Colonic mucosa (tissue), 4 donors: ENCODE data around the gene SGPP1. TPM values are rescaled to one million over a fixed set of nuclear protein-coding genes. Genes with fewer than 3 reads are reported as not detected.

Source experiments
- DNase-seq: peaks from one replicate; pipeline ENCODE4 v3.0.0-alpha.2; 2020
- H3K27ac ChIP-seq: fragments of 200-600 bp; one replicate; pipeline ENCODE4 v1.8.0; 2021
- H3K27me3 ChIP-seq: fragments of 200-600 bp; one replicate; pipeline ENCODE4 v1.8.0; 2021
- H3K36me3 ChIP-seq: fragments of 200-600 bp; one replicate; pipeline ENCODE4 v1.8.0; 2021
- H3K4me1 ChIP-seq: fragments of 200-600 bp; one replicate; pipeline ENCODE4 v1.8.0; 2021; ENCODE audit warnings: mild to moderate bottlenecking
- H3K4me3 ChIP-seq: fragments of 200-600 bp; one replicate; pipeline ENCODE4 v1.8.0; 2021
- H3K9ac ChIP-seq, 2 donors: one replicate each; pipeline ENCODE4 v1.7.0; 2013; ENCODE audit warnings: control low read depth in 2 of 2, low read depth in 2 of 2, low read length in 2 of 2
- H3K9me3 ChIP-seq: fragments of 200-600 bp; one replicate; pipeline ENCODE4 v1.8.0; 2021
- intact Hi-C: fragments of 100-400 bp; cut with DNase I; formaldehyde crosslinking; loops from one replicate; pipeline ENCODE4 v1.14.1; 2022
- total RNA-seq, 2 donors: library from RNA; stranded (reverse); fragmentation: NEBNext Ultra II Directional in 1 of 2; extraction: Animal tissue kit (Norgen Biotek cat#: 25700) in 1 of 2; gene quantifications; one replicate each; pipeline ENCODE4 v1.2.1, GENCODE V29; 2021
- TF ChIP-seq, protein P1 (sequence below): fragments of 200-600 bp; IDR thresholded peaks from one replicate; pipeline ENCODE4 v1.8.0; 2022; ENCODE audit warnings: antibody characterized with exemption, mild to moderate bottlenecking
- donor health status: healthy.
- donor health status: DM: no; HTN: no; CAD: no.
- donor health status: DM: no; HTN: no; CAD: no.

SGPP1 gene
- total RNA-seq, 2 donors from 2014 or later, result 10.5 to 20.0 TPM

DNA sequence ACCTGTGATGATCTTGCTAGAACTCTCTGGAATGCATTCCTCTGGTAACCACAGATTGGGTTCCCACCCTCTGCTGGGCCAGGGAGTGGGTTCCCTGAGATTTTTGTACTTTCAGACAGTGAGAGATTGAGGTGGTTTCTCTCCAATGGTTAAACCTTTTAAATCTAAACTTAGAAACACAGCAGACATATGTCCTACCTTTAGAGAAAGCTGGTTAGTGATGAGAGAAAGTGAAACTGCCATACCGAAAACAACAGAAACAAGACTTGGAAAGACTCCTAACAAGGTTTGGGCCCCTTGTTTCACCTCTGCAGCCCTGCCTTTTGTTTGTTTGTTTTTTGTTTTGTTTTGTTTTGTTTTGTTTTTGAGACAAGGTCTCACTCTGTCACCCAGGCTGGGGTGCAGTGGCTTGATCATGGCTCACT lies 9.7 kb upstream of the SGPP1 start:
- Histone ChIP-seq H3K27ac (no peak overlapping the region), H3K4me1 (no peaks in the 10 kb centered on the region), H3K27me3 (no peaks in the 10 kb centered on the region), H3K36me3 (no peaks in the 10 kb centered on the region), H3K4me3 (no peak overlapping the region), H3K9ac (no peak overlapping the region), H3K9me3 (no peaks in the 10 kb centered on the region)
- intact Hi-C loops, result no loop called here
- DNase-seq, result no peak
- TF ChIP-seq, protein P1, sequence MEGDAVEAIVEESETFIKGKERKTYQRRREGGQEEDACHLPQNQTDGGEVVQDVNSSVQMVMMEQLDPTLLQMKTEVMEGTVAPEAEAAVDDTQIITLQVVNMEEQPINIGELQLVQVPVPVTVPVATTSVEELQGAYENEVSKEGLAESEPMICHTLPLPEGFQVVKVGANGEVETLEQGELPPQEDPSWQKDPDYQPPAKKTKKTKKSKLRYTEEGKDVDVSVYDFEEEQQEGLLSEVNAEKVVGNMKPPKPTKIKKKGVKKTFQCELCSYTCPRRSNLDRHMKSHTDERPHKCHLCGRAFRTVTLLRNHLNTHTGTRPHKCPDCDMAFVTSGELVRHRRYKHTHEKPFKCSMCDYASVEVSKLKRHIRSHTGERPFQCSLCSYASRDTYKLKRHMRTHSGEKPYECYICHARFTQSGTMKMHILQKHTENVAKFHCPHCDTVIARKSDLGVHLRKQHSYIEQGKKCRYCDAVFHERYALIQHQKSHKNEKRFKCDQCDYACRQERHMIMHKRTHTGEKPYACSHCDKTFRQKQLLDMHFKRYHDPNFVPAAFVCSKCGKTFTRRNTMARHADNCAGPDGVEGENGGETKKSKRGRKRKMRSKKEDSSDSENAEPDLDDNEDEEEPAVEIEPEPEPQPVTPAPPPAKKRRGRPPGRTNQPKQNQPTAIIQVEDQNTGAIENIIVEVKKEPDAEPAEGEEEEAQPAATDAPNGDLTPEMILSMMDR, result no peak

DNA sequence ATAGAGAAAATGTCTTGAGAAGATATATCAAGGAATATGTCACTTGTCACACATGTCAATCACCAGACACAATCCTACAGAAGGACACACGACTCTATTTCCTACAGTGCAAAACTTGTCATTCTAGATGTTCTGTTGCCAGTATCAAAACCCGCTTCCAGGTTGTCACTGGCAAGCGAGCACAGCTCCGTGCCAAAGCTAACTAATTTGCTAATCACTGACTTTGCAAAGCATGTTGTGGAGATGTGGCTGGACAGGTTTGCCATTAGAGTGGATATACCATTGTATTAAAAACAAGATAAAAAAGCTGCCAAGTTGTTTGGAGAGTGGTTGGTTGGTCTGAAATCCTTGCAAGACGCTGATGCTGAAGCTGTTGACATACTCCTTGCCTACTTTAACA lies 7.9 kb upstream of the SGPP1 start:
- TF ChIP-seq, protein P1, result no peak

DNA sequence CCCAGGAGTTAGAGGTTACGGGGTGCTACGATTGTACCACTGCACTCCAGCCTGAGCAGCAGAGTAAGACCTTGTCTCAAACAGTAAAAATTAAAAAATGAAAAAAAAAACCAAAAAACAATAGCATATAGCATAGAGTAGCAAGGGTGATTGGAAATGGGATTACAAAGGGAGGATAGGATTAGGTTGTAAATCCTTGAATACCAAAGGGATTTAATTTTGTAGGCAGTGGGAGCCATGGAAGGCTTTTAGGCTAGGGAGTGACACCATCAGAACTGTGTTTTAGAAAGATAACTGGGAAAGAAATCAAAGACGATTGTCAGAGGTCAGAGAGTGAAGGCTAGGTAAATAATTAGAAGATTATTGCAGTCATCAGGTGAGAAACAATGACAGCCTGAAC lies 2.8 kb upstream of the SGPP1 start:
- H3K9ac ChIP-seq, result no peak overlapping the region
- no peaks in the 10 kb centered on the region for H3K36me3 ChIP-seq
- intact Hi-C loops, result no loop called here
- no peaks in the 10 kb centered on the region for H3K4me1 ChIP-seq
- TF ChIP-seq, protein P1, result no peak
- no peak overlapping the region for H3K27ac ChIP-seq
- no peak for DNase-seq
- no peaks in the 10 kb centered on the region for H3K27me3 ChIP-seq
- H3K4me3 ChIP-seq, result no peak overlapping the region
- H3K9me3 ChIP-seq, result no peaks in the 10 kb centered on the region

More for the DNA sequence above, 7.9 kb upstream of the SGPP1 start:
- Histone ChIP-seq H3K9ac (no peak overlapping the region), H3K4me3 (no peak overlapping the region), H3K27me3 (no peaks in the 10 kb centered on the region), H3K4me1 (no peaks in the 10 kb centered on the region), H3K36me3 (no peaks in the 10 kb centered on the region), H3K9me3 (no peaks in the 10 kb centered on the region), H3K27ac (no peak overlapping the region)
- DNase-seq, result no peak
- intact Hi-C loops, result no loop called here

DNA sequence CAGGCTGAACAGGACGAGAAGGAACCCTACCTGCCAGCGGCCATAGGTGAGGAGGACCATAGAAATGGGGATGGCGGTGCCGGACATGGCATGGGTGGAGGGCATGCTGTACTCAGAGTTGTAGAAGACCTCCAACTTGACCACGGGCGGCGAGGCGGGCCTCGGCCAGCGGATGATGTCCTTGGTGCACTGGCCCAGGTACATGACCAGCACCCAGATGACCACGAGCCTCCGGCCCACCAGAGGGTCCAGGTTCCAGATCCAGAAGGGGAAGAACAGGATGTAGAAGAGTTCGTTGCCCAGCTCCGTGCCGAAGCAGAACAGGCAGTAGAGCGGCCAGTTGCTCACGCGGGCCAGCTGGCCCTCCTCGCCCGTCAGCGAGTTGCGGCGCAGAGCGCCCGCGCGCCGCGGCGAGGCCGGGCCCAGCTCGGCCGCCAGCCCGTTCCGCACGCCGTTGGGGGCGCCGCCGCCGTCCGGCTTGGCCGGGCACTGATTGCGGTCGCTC lies 582 bp downstream of the SGPP1 start:
- Histone ChIP-seq H3K4me3 (peak overlapping the region; percentile 89), H3K27me3 (no peaks in the 10 kb centered on the region), H3K9ac (peak overlapping the region; percentile 96 to 97), H3K36me3 (no peaks in the 10 kb centered on the region), H3K9me3 (no peaks in the 10 kb centered on the region), H3K27ac (peak overlapping the region; percentile 87), H3K4me1 (no peaks in the 10 kb centered on the region)
- intact Hi-C loops, result no loop called here
- TF ChIP-seq, protein P1, result no peak
- DNase-seq, result peak; percentile 48

DNA sequence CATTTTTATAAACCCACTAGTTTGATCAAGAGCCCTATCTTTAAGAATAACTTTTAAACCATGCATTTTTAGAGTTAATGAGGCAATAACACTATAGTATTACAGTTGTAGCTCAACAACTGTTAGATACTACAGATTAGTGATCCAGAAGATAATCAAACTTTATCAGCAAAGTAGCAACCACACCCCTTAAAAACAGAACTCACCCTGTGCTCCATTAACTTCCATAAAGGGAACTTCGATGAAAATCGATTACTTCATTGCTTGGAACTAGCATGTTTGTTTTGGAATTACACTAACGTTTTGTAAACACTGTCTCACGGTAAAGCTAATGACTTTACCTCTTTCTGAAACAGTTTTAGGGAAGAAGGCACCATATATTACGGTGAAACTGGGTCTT lies 1.4 kb downstream of the SGPP1 start:
- peak overlapping the region; percentile 87 for H3K27ac ChIP-seq
- no peaks in the 10 kb centered on the region for H3K4me1 ChIP-seq
- no peaks in the 10 kb centered on the region for H3K9me3 ChIP-seq
- no peaks in the 10 kb centered on the region for H3K36me3 ChIP-seq
- no peak for DNase-seq
- peak overlapping the region; percentile 96 to 97 for H3K9ac ChIP-seq
- H3K27me3 ChIP-seq, result no peaks in the 10 kb centered on the region
- intact Hi-C loops, result no loop called here
- TF ChIP-seq, protein P1, result no peak
- peak overlapping the region; percentile 89 for H3K4me3 ChIP-seq
